Spleen (tissue), 11 donors: ENCODE data around the gene FBN1. TPM values are rescaled to one million over a fixed set of nuclear protein-coding genes. Genes with fewer than 3 reads are reported as not detected.

Source experiments
- DNase-seq: peaks from one replicate; pipeline ENCODE4 v3.0.0-alpha.2; 2020
- H3K27ac ChIP-seq, 8 donors: fragments of 200-600 bp; sonication (generic) in 7 of 8; 1 replicate in 4 of 8; 2 replicates in 4 of 8; pipeline versions ENCODE4 v1.5.0 to v1.8.0; 2016 to 2021; ENCODE audit warnings: inconsistent platforms in 4 of 8, mild to moderate bottlenecking in 4 of 8, moderate library complexity in 1 of 8
- H3K27me3 ChIP-seq, 7 donors: fragments of 200-600 bp; sonication (generic) in 6 of 7; replicated peaks in 1 of 7; 1 replicate in 4 of 7; 2 replicates in 3 of 7; pipeline versions ENCODE4 v1.5.0 to v1.8.0; 2016 to 2021; ENCODE audit warnings: inconsistent platforms in 3 of 7, mild to moderate bottlenecking in 1 of 7
- H3K36me3 ChIP-seq, 6 donors: fragments of 200-600 bp; sonication (generic) in 5 of 6; 1 replicate in 4 of 6; 2 replicates in 2 of 6; pipeline versions ENCODE4 v1.5.0 to v1.8.0; 2016 to 2021; ENCODE audit warnings: inconsistent platforms in 2 of 6
- H3K4me1 ChIP-seq, 6 donors: fragments of 200-600 bp; sonication (generic) in 5 of 6; 1 replicate in 3 of 6; 2 replicates in 3 of 6; pipeline versions ENCODE4 v1.5.0 to v1.8.0; 2016 to 2021; ENCODE audit warnings: inconsistent platforms in 3 of 6
- H3K4me3 ChIP-seq, 8 donors: fragments of 200-600 bp; sonication (generic) in 7 of 8; 1 replicate in 4 of 8; 2 replicates in 4 of 8; pipeline versions ENCODE4 v1.5.0 to v1.8.0; 2016 to 2021; ENCODE audit warnings: inconsistent platforms in 4 of 8, mild to moderate bottlenecking in 4 of 8, moderate library complexity in 2 of 8
- H3K9me3 ChIP-seq, 8 donors: fragments of 200-600 bp; sonication (generic) in 7 of 8; 1 replicate in 4 of 8; 2 replicates in 4 of 8; pipeline versions ENCODE4 v1.5.0 to v1.8.0; 2016 to 2021; ENCODE audit warnings: inconsistent platforms in 4 of 8
- POLR2A ChIP-seq, 3 donors: fragments of 450-650 bp; IDR thresholded peaks; one replicate each; pipeline ENCODE4 v1.5.1; 2017; ENCODE audit warnings: antibody characterized with exemption in 3 of 3, mild to moderate bottlenecking in 1 of 3
- POLR2AphosphoS5 ChIP-seq, 3 donors: sonication (generic); formaldehyde crosslinking; IDR thresholded peaks; one replicate each; pipeline ENCODE4 v1.5.1; 2017; ENCODE audit warnings: antibody characterized with exemption in 3 of 3
- WGBS, 5 donors: extraction: QIAGEN DNeasy Blood & Tissue Kit in 3 of 5; methylation state at CpG; one replicate each; pipeline versions ENCODE4 v1.1.5 to v1.1.7; 2013 to 2018; 5-methylcytosine and 5-hydroxymethylcytosine counted together
- intact Hi-C: fragments of 100-400 bp; cut with DNase I; formaldehyde crosslinking; loops from one replicate; pipeline ENCODE4 v1.15.0; 2023; ENCODE audit warnings: low total_unique reads
- polyA plus RNA-seq, 3 donors: library from polyadenylated mRNA; stranded (reverse); fragments of 200-250 nt; gene quantifications; one replicate each; pipeline ENCODE4 v1.2.1, GENCODE V29; 2013
- total RNA-seq, 7 donors: library from RNA; depleted of rRNA in 3 of 7; stranded (reverse); fragments of >200 nt in 3 of 7; fragmentation: NEBNext Ultra II Directional in 4 of 7; extraction: Animal tissue kit (Norgen Biotek cat#: 25700) in 4 of 7; gene quantifications; one replicate each; pipeline versions ENCODE4 v1.1.0 to v1.2.1, GENCODE V29; 2016 to 2021
- TF ChIP-seq, protein P1 (sequence below), 11 experiments: fragments of 200-600 bp in 7 of 11; fragments of 450-650 bp in 4 of 11; sonication (generic) in 4 of 11; IDR thresholded peaks in 8 of 11; conservative IDR thresholded peaks in 3 of 11; 1 replicate in 7 of 11; 2 replicates in 4 of 11; pipeline versions ENCODE4 v1.4.0 to v1.8.0; 2016 to 2021; ENCODE audit warnings: antibody characterized with exemption in 11 of 11, inconsistent platforms in 4 of 11, mild to moderate bottlenecking in 1 of 11
- donor health status: healthy with polysubstance abuse.
- donor health status: DM: no; HTN: no; CAD: no; lungs with moderate emphysema.
- donor health status: DM: no; HTN: no; CAD: no.
- donor health status: Bipolar disorder and iron deficiency.
- donor health status: healthy.
- donor health status: DM: no; HTN: no; CAD: no.
- donor health status: DM: yes; HTN: yes; CAD: no.

The FBN1 gene
- total and polyA plus RNA-seq, 10 donors, result 3.2 to 139 (median 45.4) TPM

DNA sequence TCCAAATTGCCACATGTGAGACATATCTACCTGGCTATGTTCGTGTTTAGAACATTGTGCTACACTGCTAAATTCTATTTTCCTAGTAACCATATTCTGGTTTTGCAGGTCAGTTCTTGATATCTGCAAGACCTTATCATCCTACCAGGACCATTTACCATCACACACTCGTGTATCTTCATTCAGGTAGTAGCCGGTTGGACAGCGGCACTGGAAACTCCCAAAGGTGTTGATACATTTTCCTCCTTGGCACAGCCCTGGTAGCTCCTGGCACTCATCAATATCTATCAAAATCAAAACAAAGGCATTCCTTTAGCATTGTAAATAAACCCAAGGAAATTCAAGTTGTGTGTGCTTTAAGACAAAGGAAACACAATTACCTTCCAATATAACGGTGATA, 180.1 kb downstream of the FBN1 start:
- Histone ChIP-seq H3K27me3 (no peaks in the 10 kb centered on the region), H3K4me3 (no peak overlapping the region), H3K9me3 (no peaks in the 10 kb centered on the region), H3K36me3 (peaks cover 0 to 98% (median 19%) of the 10 kb centered on the region in 6 donors), H3K27ac (no peak overlapping the region), H3K4me1 (peaks cover 0 to 4% (median 0%) of the 10 kb centered on the region in 6 donors)
- intact Hi-C loops, result no loop called here
- WGBS, 5 donors, result 90 to 98% (median 94%) methylated on average over 5 of the region's 5 CpGs
- no peak for DNase-seq
- TF ChIP-seq, protein P1, sequence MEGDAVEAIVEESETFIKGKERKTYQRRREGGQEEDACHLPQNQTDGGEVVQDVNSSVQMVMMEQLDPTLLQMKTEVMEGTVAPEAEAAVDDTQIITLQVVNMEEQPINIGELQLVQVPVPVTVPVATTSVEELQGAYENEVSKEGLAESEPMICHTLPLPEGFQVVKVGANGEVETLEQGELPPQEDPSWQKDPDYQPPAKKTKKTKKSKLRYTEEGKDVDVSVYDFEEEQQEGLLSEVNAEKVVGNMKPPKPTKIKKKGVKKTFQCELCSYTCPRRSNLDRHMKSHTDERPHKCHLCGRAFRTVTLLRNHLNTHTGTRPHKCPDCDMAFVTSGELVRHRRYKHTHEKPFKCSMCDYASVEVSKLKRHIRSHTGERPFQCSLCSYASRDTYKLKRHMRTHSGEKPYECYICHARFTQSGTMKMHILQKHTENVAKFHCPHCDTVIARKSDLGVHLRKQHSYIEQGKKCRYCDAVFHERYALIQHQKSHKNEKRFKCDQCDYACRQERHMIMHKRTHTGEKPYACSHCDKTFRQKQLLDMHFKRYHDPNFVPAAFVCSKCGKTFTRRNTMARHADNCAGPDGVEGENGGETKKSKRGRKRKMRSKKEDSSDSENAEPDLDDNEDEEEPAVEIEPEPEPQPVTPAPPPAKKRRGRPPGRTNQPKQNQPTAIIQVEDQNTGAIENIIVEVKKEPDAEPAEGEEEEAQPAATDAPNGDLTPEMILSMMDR (IDR thresholded peaks at IDR 0.05 in 8 of 11, conservative IDR thresholded peaks at IDR 0.05 in 3 of 11), result no peak
- TF ChIP-seq POLR2AphosphoS5 (IDR thresholded peaks at IDR 0.05) (no peak), POLR2A (IDR thresholded peaks at IDR 0.05) (no peak)

DNA sequence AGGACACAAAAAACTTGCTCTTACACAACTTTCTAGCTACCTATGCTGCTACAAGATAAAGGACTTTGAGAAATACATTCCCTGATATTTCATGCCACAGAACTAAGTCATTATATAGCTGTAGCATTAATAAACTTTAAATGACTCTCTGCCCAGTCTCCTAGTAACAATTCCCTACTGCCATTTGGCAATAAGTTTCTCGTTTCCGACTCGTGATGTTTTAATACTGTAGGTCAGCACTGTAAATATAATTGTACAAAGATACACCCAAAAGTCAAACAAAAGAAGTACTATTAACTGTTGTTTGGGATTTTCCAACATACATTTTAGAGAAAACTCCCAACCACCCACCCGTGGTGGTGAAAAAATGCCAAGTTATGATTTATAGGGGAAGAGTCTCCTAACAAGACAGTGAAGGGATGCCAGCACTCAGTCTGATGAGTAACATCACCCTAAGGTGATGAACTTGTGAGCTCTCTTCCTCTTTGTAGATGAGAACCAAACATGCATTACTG, 182.1 kb downstream of the FBN1 start:
- Histone ChIP-seq H3K36me3 (peaks cover 0 to 100% (median 27%) of the 10 kb centered on the region in 6 donors), H3K4me1 (no peaks in the 10 kb centered on the region), H3K27ac (no peak overlapping the region), H3K4me3 (no peak overlapping the region), H3K9me3 (no peaks in the 10 kb centered on the region), H3K27me3 (no peaks in the 10 kb centered on the region)
- WGBS, 5 donors, result 90 to 97% (median 94%) methylated on average over 4 of the region's 4 CpGs
- TF ChIP-seq, protein P1 (IDR thresholded peaks at IDR 0.05 in 8 of 11, conservative IDR thresholded peaks at IDR 0.05 in 3 of 11), result no peak
- TF ChIP-seq POLR2A (IDR thresholded peaks at IDR 0.05) (no peak), POLR2AphosphoS5 (IDR thresholded peaks at IDR 0.05) (no peak)
- intact Hi-C loops, result no loop called here
- no peak for DNase-seq

DNA sequence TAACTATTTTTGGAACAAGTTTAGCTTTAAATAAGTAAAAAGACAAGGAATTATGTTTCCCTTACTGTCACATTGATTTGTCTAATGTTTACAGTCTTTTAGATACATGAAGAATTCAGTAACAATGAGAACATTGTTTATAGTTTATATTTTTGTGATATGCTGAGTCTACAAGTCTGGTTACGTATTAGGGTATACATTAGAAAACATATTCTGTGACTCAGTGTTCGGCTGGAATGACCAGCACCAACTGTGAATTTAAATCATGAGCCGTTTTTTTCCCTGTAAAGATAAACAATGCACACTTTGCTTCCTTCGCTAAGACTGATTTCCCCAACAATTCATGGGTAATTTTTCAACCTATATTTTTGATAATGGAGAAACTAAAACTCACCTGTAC, 182.8 kb downstream of the FBN1 start:
- TF ChIP-seq POLR2A (IDR thresholded peaks at IDR 0.05), result no peak
- TF ChIP-seq, protein P1 (IDR thresholded peaks at IDR 0.05 in 8 of 11, conservative IDR thresholded peaks at IDR 0.05 in 3 of 11), result no peak
- TF ChIP-seq POLR2AphosphoS5 (IDR thresholded peaks at IDR 0.05), result no peak
- intact Hi-C loops, result no loop called here
- H3K9me3 ChIP-seq, result no peaks in the 10 kb centered on the region
- H3K4me3 ChIP-seq, result no peak overlapping the region
- no peaks in the 10 kb centered on the region for H3K27me3 ChIP-seq
- DNase-seq, result no peak
- H3K36me3 ChIP-seq, result peaks cover 0 to 100% (median 26%) of the 10 kb centered on the region in 6 donors
- no peak overlapping the region for H3K27ac ChIP-seq
- WGBS, 5 donors, result 90 to 95% (median 93%) methylated on average over 4 of the region's 4 CpGs
- no peaks in the 10 kb centered on the region for H3K4me1 ChIP-seq

DNA sequence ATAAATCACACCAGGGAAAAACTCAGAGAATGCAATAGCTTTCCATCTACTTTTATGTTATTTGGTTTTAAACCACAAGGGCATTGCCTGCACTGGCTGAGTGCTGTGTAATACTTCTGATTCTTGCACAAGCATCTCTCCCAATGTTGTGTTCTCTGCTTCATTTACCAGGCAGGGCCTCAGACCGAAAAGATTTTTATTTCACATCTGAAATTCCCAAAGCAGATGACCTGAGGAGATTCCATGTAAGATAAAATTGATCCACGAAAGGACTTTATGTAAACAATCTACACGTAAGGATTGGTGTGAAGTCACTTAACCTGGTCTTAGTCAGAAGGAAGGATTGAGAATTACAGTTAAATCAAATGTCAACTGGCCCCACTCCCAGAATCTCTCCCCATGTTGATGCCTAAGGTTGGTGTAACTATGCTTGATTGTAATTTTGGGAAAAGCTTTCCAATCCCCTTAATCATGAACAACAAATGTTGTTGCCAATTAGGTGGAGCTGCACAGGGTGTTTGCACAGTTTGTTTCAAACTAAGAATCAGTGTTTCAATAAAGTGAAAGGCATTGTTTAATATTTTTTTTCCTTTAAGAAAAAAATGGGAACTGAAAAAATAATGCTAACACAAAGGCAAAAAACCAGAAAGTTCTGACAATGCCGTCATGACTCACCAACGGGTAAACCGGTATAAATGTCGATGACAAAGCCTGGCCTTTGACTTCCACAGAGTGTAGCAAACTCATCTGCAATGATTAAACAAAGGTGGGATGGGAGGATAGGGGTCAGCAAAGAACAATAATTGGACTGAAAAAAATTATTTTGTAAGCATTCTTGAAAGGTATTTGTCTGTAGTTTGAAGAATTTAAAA, 185.7 kb downstream of the FBN1 start:
- intact Hi-C loops, result no loop called here

More for the DNA sequence above, 185.7 kb downstream of the FBN1 start:
- Histone ChIP-seq H3K27me3 (no peaks in the 10 kb centered on the region), H3K4me3 (no peak overlapping the region), H3K27ac (no peak overlapping the region), H3K4me1 (no peaks in the 10 kb centered on the region), H3K36me3 (peaks cover 0 to 100% (median 27%) of the 10 kb centered on the region in 6 donors), H3K9me3 (no peaks in the 10 kb centered on the region)
- WGBS, 5 donors, result 88 to 96% (median 91%) methylated on average over 7 of the region's 7 CpGs
- DNase-seq, result no peak
- TF ChIP-seq POLR2AphosphoS5 (IDR thresholded peaks at IDR 0.05) (no peak), POLR2A (IDR thresholded peaks at IDR 0.05) (no peak)
- TF ChIP-seq, protein P1 (IDR thresholded peaks at IDR 0.05 in 8 of 11, conservative IDR thresholded peaks at IDR 0.05 in 3 of 11), result no peak
